SK-N-SH (cell line): ENCODE results near the gene RNLS. TPM values are rescaled to one million over a fixed set of nuclear protein-coding genes. Genes with fewer than 3 reads are reported as not detected.

Experiments used
- CTCF ChIA-PET: fragments of 300-600, 350-600 bp; formaldehyde crosslinking; extraction: SDS; loops from one replicate; lab custom pipeline; 2021; lab: Yijun Ruan, JAX
- POLR2A ChIA-PET: fragments of 350-600 bp; sonication (Branson Sonifier 250); formaldehyde crosslinking; extraction: SDS; loops from one replicate; lab custom pipeline; 2020; ENCODE audit warnings: antibody characterized with exemption, inconsistent platforms; lab: Yijun Ruan, JAX
- DNase-seq: peaks from one replicate; pipeline ENCODE4 v3.0.0; 2012
- H2AFZ ChIP-seq: fragments of 200-600 bp; sonication (generic); 2 replicates; pipeline ENCODE4 v1.8.1; 2016; ENCODE audit warnings: antibody characterized with exemption, mild to moderate bottlenecking, low read depth
- H3F3A ChIP-seq: fragments of 200-600 bp; sonication (generic); replicated peaks from 2 replicates; pipeline ENCODE3; 2016; ENCODE audit warnings: antibody characterized with exemption, mild to moderate bottlenecking; ENCODE audit not compliant: insufficient read depth
- H3K27ac ChIP-seq, 2 experiments: fragments of 200-500 bp in 1 of 2; fragments of 200-600 bp in 1 of 2; sonication (Bioruptor generic) in 1 of 2; sonication (generic), shearing (Covaris generic) in 1 of 2; 2 replicates each; pipeline versions ENCODE4 v1.5.1 to v1.6.1; 2014 to 2016; ENCODE audit warnings: low read depth in 2 of 2, inconsistent platforms in 1 of 2, low read length in 1 of 2, mild to moderate bottlenecking in 1 of 2, mixed read lengths in 1 of 2
- H3K27me3 ChIP-seq: fragments of 200-600 bp; sonication (generic), shearing (Covaris generic); 2 replicates; pipeline ENCODE4 v1.6.1; 2016; ENCODE audit warnings: mixed run types; ENCODE audit not compliant: insufficient read depth
- H3K36me3 ChIP-seq, 2 experiments: fragments of 200-500 bp in 1 of 2; fragments of 200-600 bp in 1 of 2; sonication (Bioruptor generic) in 1 of 2; sonication (generic) in 1 of 2; replicated peaks in 1 of 2; 2 replicates each; pipeline versions ENCODE3 to v1.5.1; 2014 to 2016; ENCODE audit warnings: low read length in 1 of 2, mild to moderate bottlenecking in 1 of 2; ENCODE audit not compliant: insufficient read depth in 2 of 2, control insufficient read depth in 1 of 2
- H3K4me1 ChIP-seq, 2 experiments: fragments of 200-500 bp in 1 of 2; fragments of 200-600 bp in 1 of 2; sonication (Bioruptor generic) in 1 of 2; sonication (generic), shearing (Covaris generic) in 1 of 2; 2 replicates each; pipeline versions ENCODE4 v1.5.1 to v1.6.1; 2014 to 2016; ENCODE audit warnings: low read depth in 1 of 2, low read length in 1 of 2, mixed run types in 1 of 2; ENCODE audit not compliant: insufficient read depth in 2 of 2, control insufficient read depth in 1 of 2
- H3K4me2 ChIP-seq: fragments of 200-600 bp; sonication (generic), shearing (Covaris generic); 2 replicates; pipeline ENCODE4 v1.6.1; 2017; ENCODE audit warnings: mixed run types
- H3K4me3 ChIP-seq, 2 experiments: fragments of 200-500 bp in 1 of 2; fragments of 200-600 bp in 1 of 2; sonication (Bioruptor generic) in 1 of 2; sonication (generic), shearing (Covaris generic) in 1 of 2; 2 replicates each; pipeline versions ENCODE4 v1.5.1 to v1.8.1; 2014 to 2016; ENCODE audit warnings: low read depth in 2 of 2, inconsistent platforms in 1 of 2, low read length in 1 of 2, mild to moderate bottlenecking in 1 of 2, mixed read lengths in 1 of 2, moderate library complexity in 1 of 2
- H3K79me2 ChIP-seq: fragments of 200-600 bp; sonication (generic); 2 replicates; pipeline ENCODE4 v1.8.1; 2017; ENCODE audit warnings: mild to moderate bottlenecking; ENCODE audit not compliant: insufficient read depth
- H3K9ac ChIP-seq: fragments of 200-600 bp; sonication (generic); 2 replicates; pipeline ENCODE4 v1.6.1; 2017; ENCODE audit warnings: mixed run types
- H3K9me2 ChIP-seq: fragments of 200-600 bp; sonication (generic); 2 replicates; pipeline ENCODE4 v1.6.1; 2017; ENCODE audit warnings: mixed run types
- H3K9me3 ChIP-seq: fragments of 200-600 bp; sonication (generic); 2 replicates; pipeline ENCODE4 v1.6.1; 2017; ENCODE audit warnings: mixed run types, mild to moderate bottlenecking, moderate library complexity
- H4K20me1 ChIP-seq: fragments of 200-600 bp; sonication (generic); 2 replicates; pipeline ENCODE4 v1.6.1; 2017; ENCODE audit warnings: mild to moderate bottlenecking, mixed run types; ENCODE audit not compliant: insufficient read depth
- CTCF ChIP-seq: fragments of 200-600 bp; sonication (generic); IDR thresholded peaks from 2 replicates; pipeline ENCODE4 v1.6.1; 2017; ENCODE audit warnings: antibody characterized with exemption, mild to moderate bottlenecking, moderate library complexity
- ELF1 ChIP-seq: IDR thresholded peaks from 2 replicates; pipeline ENCODE4 v1.4.0; 2012
- EZH2phosphoT487 ChIP-seq: fragments of 200-600 bp; sonication (generic); IDR thresholded peaks from 2 replicates; pipeline ENCODE4 v1.6.1; 2017; ENCODE audit warnings: low read depth, mixed run types, mild to moderate bottlenecking, antibody characterized with exemption, moderate library complexity, borderline replicate concordance
- FOXM1 ChIP-seq: IDR thresholded peaks from 2 replicates; pipeline ENCODE4 v1.4.0; 2012; ENCODE audit warnings: low read depth, mild to moderate bottlenecking
- GATA2 ChIP-seq: sonication (generic); formaldehyde crosslinking; IDR thresholded peaks from 2 replicates; pipeline ENCODE4 v1.5.0; 2020; ENCODE audit warnings: mild to moderate bottlenecking, missing genetic modification reagents
- MEF2A ChIP-seq: IDR thresholded peaks from 2 replicates; pipeline ENCODE4 v1.4.0; 2012; ENCODE audit warnings: low read depth, borderline replicate concordance
- MXI1 ChIP-seq: IDR thresholded peaks from 2 replicates; pipeline ENCODE4 v1.6.1; 2012; ENCODE audit warnings: mild to moderate bottlenecking, low read depth, low read length, improper control_type of control experiment
- POLR2AphosphoS5 ChIP-seq: IDR thresholded peaks from 2 replicates; pipeline ENCODE4 v1.6.1; 2012; ENCODE audit warnings: low read depth, low read length
- RCOR1 ChIP-seq: fragments of 150-350 bp; IDR thresholded peaks from 2 replicates; pipeline ENCODE4 v1.6.1; 2017; ENCODE audit warnings: antibody characterized with exemption, low read length
- RFX5 ChIP-seq: IDR thresholded peaks from 2 replicates; pipeline ENCODE4 v1.6.1; 2012; ENCODE audit warnings: mild to moderate bottlenecking, improper control_type of control experiment, low read length
- RXRA ChIP-seq: IDR thresholded peaks from 2 replicates; pipeline ENCODE4 v1.4.0; 2012; ENCODE audit warnings: low read depth, mild to moderate bottlenecking, borderline replicate concordance
- SMC3 ChIP-seq: IDR thresholded peaks from 2 replicates; pipeline ENCODE4 v1.6.1; 2012; ENCODE audit warnings: low read depth, low read length, improper control_type of control experiment
- TAF1 ChIP-seq: IDR thresholded peaks from 2 replicates; pipeline ENCODE4 v1.6.1; 2012; ENCODE audit warnings: low read depth, mild to moderate bottlenecking, low read length, moderate library complexity, borderline replicate concordance
- TCF12 ChIP-seq: IDR thresholded peaks from 2 replicates; pipeline ENCODE4 v1.4.0; 2012
- USF1 ChIP-seq: IDR thresholded peaks from 2 replicates; pipeline ENCODE4 v1.4.0; 2012; ENCODE audit warnings: low read depth, borderline replicate concordance
- USF2 ChIP-seq: fragments of 150-350 bp; IDR thresholded peaks from 2 replicates; pipeline ENCODE4 v1.6.1; 2017; ENCODE audit warnings: antibody characterized with exemption, low read length, low read depth, borderline replicate concordance
- WGBS: methylation state at CpG from one replicate; pipeline ENCODE4 v1.1.6; 2017; ENCODE audit warnings: low lambda C conversion rate; 5-methylcytosine and 5-hydroxymethylcytosine counted together
- polyA plus RNA-seq, 3 experiments: library from polyadenylated mRNA; depleted of rRNA; stranded (reverse); fragments of >200 nt; gene quantifications; 2 replicates each; pipeline ENCODE4 v1.2.3, GENCODE V29; 2012
- TF ChIP-seq, protein P1 (sequence below): IDR thresholded peaks from 2 replicates; pipeline ENCODE4 v1.6.1; 2012; ENCODE audit warnings: mild to moderate bottlenecking, low read depth, low read length, moderate library complexity
- TF ChIP-seq, protein P2 (sequence below): IDR thresholded peaks from 2 replicates; pipeline ENCODE4 v1.4.0; 2012; ENCODE audit warnings: low read depth
- TF ChIP-seq, protein P3 (sequence below): fragments of 150-350 bp; IDR thresholded peaks from 2 replicates; pipeline ENCODE4 v1.6.1; 2016; ENCODE audit warnings: mild to moderate bottlenecking, low read depth, low read length

The RNLS gene
- polyA plus RNA-seq, 1 of the 3 experiments (the other 2 are of a cell fraction) = not detected

GRCh38 chr10:88582411-88582805 is 710 bp downstream of the RNLS start:
- DNase-seq = no peak
- no peaks in the 10 kb centered on the region for H3K27me3 ChIP-seq
- H3K4me2 ChIP-seq = no peak overlapping the region
- H3K27ac ChIP-seq = no peak overlapping the region
- ChIA-PET CTCF (interaction anchor here (0.9 to 1.4 kb wide), 2 partner anchors 10 to 1049 kb away, joined by 3 read pairs; no protein-coding TSS in a partner anchor), POLR2A (no interaction called here)
- H3K9me2 ChIP-seq = no peaks in the 10 kb centered on the region; the same call in 1 of the 2 replicates
- H3K79me2 ChIP-seq = no peaks in the 10 kb centered on the region
- no peak overlapping the region for H3K9ac ChIP-seq
- no peaks in the 10 kb centered on the region for H4K20me1 ChIP-seq
- no peaks in the 10 kb centered on the region for H3K9me3 ChIP-seq
- no peaks in the 10 kb centered on the region for H3F3A ChIP-seq
- TF ChIP-seq RCOR1 = no peak
- TF ChIP-seq RFX5 = no peak
- TF ChIP-seq GATA2 (CRISPR knock-in tag) = no peak
- TF ChIP-seq MEF2A = no peak
- no peak for TF ChIP-seq USF1
- no peak for TF ChIP-seq POLR2AphosphoS5
- no peak for TF ChIP-seq FOXM1
- TF ChIP-seq CTCF = no peak
- no peak for TF ChIP-seq ELF1
- TF ChIP-seq RXRA = no peak
- TF ChIP-seq, protein P1, sequence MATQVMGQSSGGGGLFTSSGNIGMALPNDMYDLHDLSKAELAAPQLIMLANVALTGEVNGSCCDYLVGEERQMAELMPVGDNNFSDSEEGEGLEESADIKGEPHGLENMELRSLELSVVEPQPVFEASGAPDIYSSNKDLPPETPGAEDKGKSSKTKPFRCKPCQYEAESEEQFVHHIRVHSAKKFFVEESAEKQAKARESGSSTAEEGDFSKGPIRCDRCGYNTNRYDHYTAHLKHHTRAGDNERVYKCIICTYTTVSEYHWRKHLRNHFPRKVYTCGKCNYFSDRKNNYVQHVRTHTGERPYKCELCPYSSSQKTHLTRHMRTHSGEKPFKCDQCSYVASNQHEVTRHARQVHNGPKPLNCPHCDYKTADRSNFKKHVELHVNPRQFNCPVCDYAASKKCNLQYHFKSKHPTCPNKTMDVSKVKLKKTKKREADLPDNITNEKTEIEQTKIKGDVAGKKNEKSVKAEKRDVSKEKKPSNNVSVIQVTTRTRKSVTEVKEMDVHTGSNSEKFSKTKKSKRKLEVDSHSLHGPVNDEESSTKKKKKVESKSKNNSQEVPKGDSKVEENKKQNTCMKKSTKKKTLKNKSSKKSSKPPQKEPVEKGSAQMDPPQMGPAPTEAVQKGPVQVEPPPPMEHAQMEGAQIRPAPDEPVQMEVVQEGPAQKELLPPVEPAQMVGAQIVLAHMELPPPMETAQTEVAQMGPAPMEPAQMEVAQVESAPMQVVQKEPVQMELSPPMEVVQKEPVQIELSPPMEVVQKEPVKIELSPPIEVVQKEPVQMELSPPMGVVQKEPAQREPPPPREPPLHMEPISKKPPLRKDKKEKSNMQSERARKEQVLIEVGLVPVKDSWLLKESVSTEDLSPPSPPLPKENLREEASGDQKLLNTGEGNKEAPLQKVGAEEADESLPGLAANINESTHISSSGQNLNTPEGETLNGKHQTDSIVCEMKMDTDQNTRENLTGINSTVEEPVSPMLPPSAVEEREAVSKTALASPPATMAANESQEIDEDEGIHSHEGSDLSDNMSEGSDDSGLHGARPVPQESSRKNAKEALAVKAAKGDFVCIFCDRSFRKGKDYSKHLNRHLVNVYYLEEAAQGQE = no peak
- no peak for TF ChIP-seq TCF12
- TF ChIP-seq EZH2phosphoT487 = no peak
- TF ChIP-seq, protein P2, sequence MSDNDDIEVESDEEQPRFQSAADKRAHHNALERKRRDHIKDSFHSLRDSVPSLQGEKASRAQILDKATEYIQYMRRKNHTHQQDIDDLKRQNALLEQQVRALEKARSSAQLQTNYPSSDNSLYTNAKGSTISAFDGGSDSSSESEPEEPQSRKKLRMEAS = no peak
- no peak for TF ChIP-seq MXI1
- TF ChIP-seq USF2 = no peak
- TF ChIP-seq, protein P3, sequence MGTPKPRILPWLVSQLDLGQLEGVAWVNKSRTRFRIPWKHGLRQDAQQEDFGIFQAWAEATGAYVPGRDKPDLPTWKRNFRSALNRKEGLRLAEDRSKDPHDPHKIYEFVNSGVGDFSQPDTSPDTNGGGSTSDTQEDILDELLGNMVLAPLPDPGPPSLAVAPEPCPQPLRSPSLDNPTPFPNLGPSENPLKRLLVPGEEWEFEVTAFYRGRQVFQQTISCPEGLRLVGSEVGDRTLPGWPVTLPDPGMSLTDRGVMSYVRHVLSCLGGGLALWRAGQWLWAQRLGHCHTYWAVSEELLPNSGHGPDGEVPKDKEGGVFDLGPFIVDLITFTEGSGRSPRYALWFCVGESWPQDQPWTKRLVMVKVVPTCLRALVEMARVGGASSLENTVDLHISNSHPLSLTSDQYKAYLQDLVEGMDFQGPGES = no peak
- no peak for TF ChIP-seq SMC3
- TF ChIP-seq TAF1 = no peak
- H2AFZ ChIP-seq = no peak overlapping the region
- WGBS = 72% methylated on average over 4 of the region's 4 CpGs
- no peak overlapping the region for H3K4me3 ChIP-seq
- H3K36me3 ChIP-seq = no peaks in the 10 kb centered on the region
- no peaks in the 10 kb centered on the region for H3K4me1 ChIP-seq
